Gastroesophageal sphincter (tissue), 4 donors: ENCODE results near the gene ZNF792. TPM values are rescaled to one million over a fixed set of nuclear protein-coding genes. Genes with fewer than 3 reads are reported as not detected.

Experiments
- ATAC-seq: fragments of 150-250 bp; one replicate; pipeline ENCODE4 v1.9.1; 2016; ENCODE audit warnings: mild to moderate bottlenecking, moderate library complexity
- H3K27ac ChIP-seq, 4 donors: fragments of 200-600 bp; sonication (generic) in 3 of 4; 1 replicate in 3 of 4; 2 replicates in 1 of 4; pipeline ENCODE4 v1.5.1; 2016 to 2019
- H3K27me3 ChIP-seq: fragments of 200-600 bp; sonication (generic); one replicate; pipeline ENCODE4 v1.5.1; 2019
- H3K36me3 ChIP-seq, 2 donors: fragments of 200-600 bp; sonication (generic); one replicate each; pipeline ENCODE4 v1.5.1; 2019; ENCODE audit warnings: control low read depth in 1 of 2
- H3K4me1 ChIP-seq, 3 donors: fragments of 200-600 bp; sonication (generic); 1 replicate in 2 of 3; 2 replicates in 1 of 3; pipeline ENCODE4 v1.5.1; 2016 to 2019; ENCODE audit warnings: control low read depth in 2 of 3
- H3K4me3 ChIP-seq, 2 donors: fragments of 200-600 bp; sonication (generic); one replicate each; pipeline ENCODE4 v1.5.1; 2019; ENCODE audit warnings: mild to moderate bottlenecking in 1 of 2, moderate library complexity in 1 of 2
- H3K9me3 ChIP-seq, 3 donors: fragments of 200-600 bp; sonication (generic); one replicate each; pipeline ENCODE4 v1.5.1; 2017 to 2019; ENCODE audit warnings: control low read depth in 2 of 3
- CTCF ChIP-seq, 4 experiments: fragments of 200-600 bp in 2 of 4; fragments of 450-650 bp in 2 of 4; sonication (generic) in 1 of 4; IDR thresholded peaks; one replicate each; pipeline ENCODE4 v1.5.1; 2017 to 2019; ENCODE audit warnings: antibody characterized with exemption in 4 of 4, mild to moderate bottlenecking in 2 of 4, moderate library complexity in 2 of 4
- EP300 ChIP-seq: sonication (generic); formaldehyde crosslinking; IDR thresholded peaks from one replicate; pipeline ENCODE4 v1.6.1; 2017; ENCODE audit warnings: antibody characterized with exemption, mild to moderate bottlenecking
- POLR2A ChIP-seq, 2 donors: fragments of 450-650 bp; IDR thresholded peaks; one replicate each; pipeline ENCODE4 v1.6.1; 2017; ENCODE audit warnings: antibody characterized with exemption in 2 of 2, mild to moderate bottlenecking in 2 of 2, moderate library complexity in 1 of 2
- POLR2AphosphoS5 ChIP-seq: sonication (generic); formaldehyde crosslinking; IDR thresholded peaks from one replicate; pipeline ENCODE4 v1.6.1; 2017; ENCODE audit warnings: antibody characterized with exemption
- WGBS, 2 donors: methylation state at CpG; one replicate each; pipeline ENCODE4 v1.1.5; 2018; ENCODE audit warnings: low coverage in 1 of 2; 5-methylcytosine and 5-hydroxymethylcytosine counted together
- total RNA-seq, 4 donors: library from RNA; depleted of rRNA; stranded (reverse); fragments of >200 nt; gene quantifications; one replicate each; pipeline ENCODE4 v1.1.0, GENCODE V29; 2016

ZNF792 gene
- 10 to 100 TPM in 1 of 4 donors, 1 to 10 TPM in 3; 6.5 to 10.2 (median 7.3) TPM for total RNA-seq

- peak within 1 kb of the TSS in 3 of 4 donors; percentile 71 to 80 (median 73) for H3K27ac ChIP-seq
- peak within 1 kb of the TSS; percentile 75 to 98 for H3K4me3 ChIP-seq
- H3K9me3 ChIP-seq, result peaks cover 0 to 29% (median 2%) of the 10 kb centered on the region in 3 donors
- WGBS, 2 donors, result 0 to 7% methylated on average over 3 to 17 of the region's 78 CpGs
- peaks cover 0 to 34% (median 12%) of the 10 kb centered on the region in 3 donors for H3K4me1 ChIP-seq
- H3K27me3 ChIP-seq, result no peaks in the 10 kb centered on the region
- TF ChIP-seq POLR2A (IDR thresholded peaks at IDR 0.05), result no peak
- TF ChIP-seq POLR2AphosphoS5, result peak; percentile 33
- no peak for TF ChIP-seq CTCF (IDR thresholded peaks at IDR 0.05)
- no peak for TF ChIP-seq EP300
- H3K36me3 ChIP-seq, result peaks cover 3 to 24% of the 10 kb centered on the region in 2 donors
- ATAC-seq, result peak; percentile 79
Observed at GRCh38 chr19:34963573-34964406, at the start of gene ZNF792. Gene ZNF792 (minus strand): TSS chr19:34964229. CDS start chr19:34963662, 567 bp downstream.

DNA sequence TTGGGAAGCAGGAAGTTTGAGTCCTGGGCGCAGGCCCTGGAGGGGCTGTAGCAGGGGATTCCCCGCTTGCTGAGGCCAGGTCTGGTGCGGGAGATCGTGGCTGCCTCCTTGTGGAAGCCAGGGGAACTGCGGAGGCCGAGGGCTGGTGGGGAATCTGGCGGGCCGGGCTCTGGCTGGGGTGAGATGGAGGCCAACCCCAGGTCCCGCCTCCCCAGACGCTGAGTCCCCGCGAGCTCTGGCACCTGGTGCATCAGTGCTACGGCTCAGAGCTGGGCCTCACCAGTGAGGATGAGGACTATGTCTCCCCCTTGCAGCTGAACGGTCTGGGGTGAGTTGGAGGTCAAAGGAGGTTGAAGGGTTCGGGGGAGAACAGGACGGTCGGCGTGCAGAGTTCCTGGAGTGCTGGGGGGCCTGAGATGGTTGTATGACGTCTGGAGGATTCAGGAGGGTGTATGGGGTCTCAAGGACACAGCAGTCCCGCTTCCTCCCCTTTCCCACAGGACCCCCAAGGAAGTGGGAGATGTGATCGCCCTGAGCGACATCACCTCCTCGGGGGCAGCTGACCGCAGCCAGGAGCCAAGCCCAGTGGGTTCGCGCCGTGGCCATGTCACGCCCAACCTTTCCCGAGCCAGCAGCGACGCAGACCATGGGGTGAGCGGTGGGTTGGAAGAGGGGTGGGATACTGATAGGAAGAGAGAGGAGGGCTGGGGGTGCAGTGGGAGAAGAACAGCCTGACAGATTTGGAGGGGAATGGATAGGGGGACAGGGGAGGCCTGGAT lies 49.2 kb upstream of the ZNF792 start:
- peaks cover 0 to 47% (median 5%) of the 10 kb centered on the region in 3 donors for H3K4me1 ChIP-seq
- no peaks in the 10 kb centered on the region for H3K27me3 ChIP-seq
- 13 to 26% methylated on average over 12 to 16 of the region's 32 CpGs for WGBS, 2 donors
- TF ChIP-seq POLR2A (IDR thresholded peaks at IDR 0.05) (no peak), CTCF (IDR thresholded peaks at IDR 0.05) (peak in 3 of 4 experiments; percentile 96 to 98 (median 97)), EP300 (no peak), POLR2AphosphoS5 (peak; percentile 40)
- peak; percentile 76 for ATAC-seq
- H3K9me3 ChIP-seq, result no peaks in the 10 kb centered on the region
- peaks cover 0 to 85% of the 10 kb centered on the region in 2 donors for H3K36me3 ChIP-seq
- no peak overlapping the region for H3K4me3 ChIP-seq
- H3K27ac ChIP-seq, result peak overlapping the region in 2 of 4 donors; percentile 51 to 52

GRCh38 chr19:35011737-35012682 lies 48.0 kb upstream of the ZNF792 start:
- H3K4me3 ChIP-seq, result no peak overlapping the region
- TF ChIP-seq POLR2AphosphoS5, result no peak
- TF ChIP-seq POLR2A (IDR thresholded peaks at IDR 0.05), result no peak
- no peak for TF ChIP-seq CTCF (IDR thresholded peaks at IDR 0.05)
- no peak for TF ChIP-seq EP300
- no peaks in the 10 kb centered on the region for H3K9me3 ChIP-seq
- peaks cover 0 to 74% of the 10 kb centered on the region in 2 donors for H3K36me3 ChIP-seq
- WGBS, 2 donors, result 64 to 100% methylated on average over 1 to 3 of the region's 18 CpGs
- peaks cover 0 to 51% (median 5%) of the 10 kb centered on the region in 3 donors for H3K4me1 ChIP-seq
- H3K27ac ChIP-seq, result peak overlapping the region in 2 of 4 donors; percentile 51 to 52
- no peak for ATAC-seq
- no peaks in the 10 kb centered on the region for H3K27me3 ChIP-seq

- Histone ChIP-seq H3K27ac (peak overlapping the region in 1 of 4 donors; percentile 51), H3K36me3 (peaks cover 0 to 74% of the 10 kb centered on the region in 2 donors), H3K9me3 (no peaks in the 10 kb centered on the region), H3K27me3 (no peaks in the 10 kb centered on the region), H3K4me1 (peaks cover 0 to 58% (median 5%) of the 10 kb centered on the region in 3 donors), H3K4me3 (no peak overlapping the region)
- ATAC-seq, result no peak
- TF ChIP-seq POLR2AphosphoS5 (no peak), EP300 (no peak), POLR2A (IDR thresholded peaks at IDR 0.05) (no peak), CTCF (IDR thresholded peaks at IDR 0.05) (no peak)
- WGBS, 2 donors, result 63 to 78% methylated on average over 5 to 7 of the region's 13 CpGs
Observed at GRCh38 chr19:35011091-35011689, 47.2 kb upstream of the ZNF792 start.
